ENCODE results near the gene PTTG1. TPM values are rescaled to one million over a fixed set of nuclear protein-coding genes. Genes with fewer than 3 reads are reported as not detected.

The PTTG1 gene
- total RNA-seq, 1 experiment from 2014 or later: 183 TPM

- ChIA-PET RAD21 (ENCODE audit: low non-redundant PET in 1 of 2, low total read pairs in 2 of 2, uncharacterized antibody in 2 of 2, unreplicated experiment in 2 of 2) (no interaction called here), POLR2A (no interaction called here), CTCF (interaction anchor here (1.6 kb wide), 1 partner anchor 10 kb away, joined by 12 read pairs; no protein-coding TSS in a partner anchor)
- TF ChIP-seq TCF7L2 (IDR thresholded peaks at IDR 0.05; ENCODE audit: borderline replicate concordance, extremely low read depth, insufficient read depth, insufficient read length): no peak
- TF ChIP-seq ELF1 (IDR thresholded peaks at IDR 0.05; ENCODE audit: borderline replicate concordance, low read depth): no peak
- no peak for TF ChIP-seq EZH2phosphoT487 (IDR thresholded peaks at IDR 0.05; ENCODE audit: borderline replicate concordance)
- TF ChIP-seq RAD21 (IDR thresholded peaks at IDR 0.05; ENCODE audit: low read depth): no peak
- TF ChIP-seq EGR1 (IDR thresholded peaks at IDR 0.05; ENCODE audit: low read depth): no peak
- no peak for TF ChIP-seq POLR2A (IDR thresholded peaks at IDR 0.05; ENCODE audit: borderline replicate concordance, extremely low read depth, insufficient read depth, insufficient read length)
- TF ChIP-seq EZH2 (IDR thresholded peaks at IDR 0.05): no peak
- TF ChIP-seq ZFX (IDR thresholded peaks at IDR 0.05): no peak
- TF ChIP-seq MAX (IDR thresholded peaks at IDR 0.05): no peak
- no peak for TF ChIP-seq CBX3 (IDR thresholded peaks at IDR 0.05; ENCODE audit: low read depth)
- no TSS peak for BruUV-seq (replicated peaks)
- H3K27me3 ChIP-seq (ENCODE audit: insufficient read depth, low read length): peaks cover 35% of the 10 kb centered on the region
- no peak overlapping the region for H2AFZ ChIP-seq (ENCODE audit: low read depth, low read length, poor library complexity, severe bottlenecking)
- no peak overlapping the region for H3K4me3 ChIP-seq (replicated peaks in 1 of 2; ENCODE audit: low read depth in 1 of 2, low read length in 2 of 2)
- ATAC-seq: no peak
- no peaks in the 10 kb centered on the region for H4K20me1 ChIP-seq (ENCODE audit: insufficient read depth)
- H3K36me3 ChIP-seq (ENCODE audit: control insufficient read depth in 1 of 2, insufficient read depth in 2 of 2, low read length in 2 of 2): no peaks in the 10 kb centered on the region
- H3K79me2 ChIP-seq (ENCODE audit: insufficient read depth, low read length): no peaks in the 10 kb centered on the region
- no peaks in the 10 kb centered on the region for H3K9me2 ChIP-seq (ENCODE audit: insufficient read depth)
- intact Hi-C loops (cut with micrococcal nuclease): no loop called here
- H3K9me3 ChIP-seq (ENCODE audit: control insufficient read depth in 1 of 2, insufficient read depth in 1 of 2, low read depth in 1 of 2, low read length in 2 of 2): no peaks in the 10 kb centered on the region
- no peak overlapping the region for H3K9ac ChIP-seq (ENCODE audit: low read length)
- H3K27ac ChIP-seq (ENCODE audit: low read depth, low read length): no peak overlapping the region
- no peak overlapping the region for H3K4me2 ChIP-seq (ENCODE audit: low read length)
- no peak for DNase-seq (ENCODE audit: low read depth, low spot score)
- no peaks in the 10 kb centered on the region for H3K4me1 ChIP-seq (ENCODE audit: control insufficient read depth in 1 of 2, insufficient read depth in 2 of 2, low read length in 2 of 2)
These were observed 27.2 kb downstream of the PTTG1 start for GRCh38 chr5:160448886-160449285.

GRCh38 chr5:160449458-160449857 is 27.8 kb downstream of the PTTG1 start:
- ATAC-seq (no peak), DNase-seq (ENCODE audit: low read depth, low spot score) (no peak)
- Histone ChIP-seq H3K9me2 (ENCODE audit: insufficient read depth) (no peaks in the 10 kb centered on the region), H3K9ac (ENCODE audit: low read length) (no peak overlapping the region), H3K9me3 (ENCODE audit: control insufficient read depth in 1 of 2, insufficient read depth in 1 of 2, low read depth in 1 of 2, low read length in 2 of 2) (no peaks in the 10 kb centered on the region), H2AFZ (ENCODE audit: low read depth, low read length, poor library complexity, severe bottlenecking) (no peak overlapping the region), H3K4me2 (ENCODE audit: low read length) (no peak overlapping the region), H3K79me2 (ENCODE audit: insufficient read depth, low read length) (no peaks in the 10 kb centered on the region), H3K27me3 (ENCODE audit: insufficient read depth, low read length) (peaks cover 41% of the 10 kb centered on the region), H3K27ac (ENCODE audit: low read depth, low read length) (no peak overlapping the region), H3K4me1 (ENCODE audit: control insufficient read depth in 1 of 2, insufficient read depth in 2 of 2, low read length in 2 of 2) (no peaks in the 10 kb centered on the region), H3K4me3 (replicated peaks in 1 of 2; ENCODE audit: low read depth in 1 of 2, low read length in 2 of 2) (no peak overlapping the region), H4K20me1 (ENCODE audit: insufficient read depth) (no peaks in the 10 kb centered on the region), H3K36me3 (ENCODE audit: control insufficient read depth in 1 of 2, insufficient read depth in 2 of 2, low read length in 2 of 2) (no peaks in the 10 kb centered on the region)
- no TSS peak for BruUV-seq (replicated peaks)
- ChIA-PET POLR2A (no interaction called here), CTCF (no interaction called here), RAD21 (ENCODE audit: low non-redundant PET in 1 of 2, low total read pairs in 2 of 2, uncharacterized antibody in 2 of 2, unreplicated experiment in 2 of 2) (no interaction called here)
- TF ChIP-seq CEBPB (IDR thresholded peaks at IDR 0.05; ENCODE audit: low read depth): no peak
- no peak for TF ChIP-seq FOSL1 (IDR thresholded peaks at IDR 0.05; ENCODE audit: low read depth)
- intact Hi-C loops (cut with micrococcal nuclease): no loop called here
